GM18508 (cell line): ENCODE data around the gene TMEM190.

Experiments
- ATAC-seq: cut with Tn5 transposase; IDR thresholded peaks from one replicate; pipeline ENCODE4 v1.9.1; 2021; ENCODE audit warnings: moderate number of reproducible peaks; ENCODE audit not compliant: insufficient read depth, unreplicated experiment

TMEM190 gene

DNA sequence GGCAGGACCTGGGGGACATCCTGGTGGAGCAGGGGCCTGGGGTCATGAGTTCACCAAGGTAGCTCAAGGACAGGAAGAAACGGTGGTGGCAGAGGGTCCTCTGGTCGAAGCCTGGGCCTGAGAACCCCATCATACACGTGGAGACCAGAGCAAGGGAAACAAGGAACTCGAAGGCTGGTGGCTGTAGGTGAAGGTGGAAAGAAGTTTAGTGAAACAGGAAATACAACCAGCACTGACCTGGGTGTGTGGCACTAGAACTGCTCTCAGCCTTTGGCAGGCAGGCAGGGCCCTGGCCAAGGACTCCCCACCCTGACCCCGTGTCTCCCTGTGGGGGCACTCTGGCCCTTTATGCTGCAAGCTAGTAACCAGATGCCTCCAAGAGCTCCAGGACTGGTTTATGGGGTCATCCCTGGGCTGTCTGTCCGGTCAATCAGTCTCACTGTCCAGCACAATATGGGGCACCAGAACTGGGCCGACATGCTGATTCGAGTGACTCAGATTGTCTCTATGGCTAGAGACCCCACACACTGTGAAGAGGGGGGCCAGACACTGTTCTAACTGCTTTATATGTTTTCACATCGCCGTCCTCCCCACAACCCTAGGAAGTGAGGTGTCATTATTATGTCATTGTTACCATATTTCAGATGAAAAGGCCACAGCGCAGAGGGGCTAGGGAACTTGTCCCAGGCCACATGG, 25.9 kb upstream of the TMEM190 start:
- no peak for ATAC-seq

- no peak for ATAC-seq
These were observed 24.6 kb upstream of the TMEM190 start for GRCh38 chr19:55352040-55352439.

DNA sequence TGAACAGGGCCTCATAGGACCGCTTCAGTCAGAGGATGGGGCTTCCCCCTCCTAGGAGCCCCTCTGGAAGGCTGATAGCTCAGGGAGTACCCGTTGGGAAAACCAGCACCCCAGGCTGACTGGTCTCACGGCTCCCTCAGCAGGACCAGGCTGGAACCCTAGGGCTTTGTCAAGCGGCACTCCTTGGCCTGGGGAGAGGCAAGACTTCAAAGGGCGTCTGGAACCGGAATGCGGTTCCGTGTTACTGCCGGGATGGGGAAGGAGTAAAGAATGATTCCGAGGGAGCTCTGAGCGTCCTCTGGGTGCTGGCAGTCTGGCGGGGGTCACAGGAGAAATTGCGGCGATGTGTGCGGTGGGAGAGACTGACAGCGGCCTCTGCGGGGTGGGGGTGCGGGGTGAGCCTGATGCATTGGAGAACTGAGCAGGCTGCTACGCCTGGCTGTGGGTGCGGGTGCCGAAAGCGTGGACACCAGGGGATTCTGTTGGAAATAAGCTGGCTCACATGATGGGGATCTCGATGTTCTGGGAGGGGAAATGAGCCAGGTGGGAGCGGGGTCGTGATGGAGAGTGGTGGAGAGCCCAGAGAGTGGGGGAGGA, 24.0 kb upstream of the TMEM190 start:
- ATAC-seq: no peak

DNA sequence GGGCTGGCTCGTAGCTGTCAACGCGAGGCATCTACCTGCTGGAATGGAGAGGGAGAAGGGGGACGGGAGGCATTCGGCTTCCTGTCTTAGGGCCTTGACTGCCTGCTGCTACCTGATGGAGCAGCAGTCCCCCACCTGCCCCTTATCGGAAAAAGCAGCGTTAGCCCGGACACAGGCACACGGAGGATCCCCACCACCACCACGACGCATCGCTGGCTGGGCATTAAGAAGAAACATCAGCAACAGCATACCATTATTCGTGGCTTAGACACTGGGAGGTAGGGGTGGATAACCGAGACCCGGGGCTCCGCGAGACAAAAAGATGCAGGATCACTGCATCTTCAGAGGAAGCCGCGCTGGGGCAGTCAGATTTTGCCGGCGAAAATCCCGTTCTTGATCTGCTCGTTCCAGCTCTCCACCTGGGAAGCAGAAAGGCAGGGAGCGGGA, 23.2 kb upstream of the TMEM190 start:
- no peak for ATAC-seq

DNA sequence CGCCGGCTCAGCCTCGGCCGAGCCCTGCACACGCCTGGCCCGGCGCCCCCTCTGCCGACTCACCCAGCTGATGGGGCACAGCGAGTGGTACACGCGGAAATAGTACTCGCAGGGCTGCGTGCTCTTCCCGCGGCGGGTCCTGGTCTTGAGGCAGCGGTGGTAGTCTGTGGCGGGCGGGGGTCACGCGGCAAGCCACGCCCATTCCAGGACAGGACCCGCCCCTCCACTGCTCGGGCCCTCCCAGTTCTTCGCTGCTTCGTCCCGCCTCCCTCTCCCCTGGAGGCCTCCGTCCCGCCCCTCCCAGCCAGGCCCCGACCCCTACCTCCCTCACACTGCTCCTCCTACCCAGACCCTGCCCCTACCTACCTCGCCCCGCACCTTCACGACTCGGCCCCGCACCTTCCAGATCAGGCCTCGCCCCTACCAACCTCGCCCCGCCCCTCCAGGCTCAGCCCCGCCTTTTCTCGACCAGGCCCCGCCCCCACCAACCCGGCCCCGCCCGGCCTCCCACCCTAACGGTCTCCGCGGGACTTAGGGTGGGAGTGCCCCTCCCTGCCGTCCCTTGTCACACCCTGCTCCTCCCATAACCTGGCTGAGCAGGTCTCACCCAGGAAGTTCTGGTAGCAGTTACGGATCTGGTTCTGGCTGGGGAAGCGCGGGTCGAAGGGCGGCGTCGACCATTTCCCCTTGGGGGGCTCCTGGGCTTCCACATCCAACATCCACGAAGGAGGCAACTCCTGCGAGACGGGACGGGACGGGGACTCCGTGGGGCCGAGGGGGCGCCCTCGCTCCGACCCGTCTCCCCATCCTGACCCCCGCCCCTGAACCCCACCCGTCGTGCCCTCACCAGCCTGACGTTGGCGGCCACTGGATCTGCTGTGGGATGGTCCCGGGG, 22.6 kb upstream of the TMEM190 start:
- ATAC-seq: no peak

GRCh38 chr19:55354698-55355212, 21.9 kb upstream of the TMEM190 start, which contains the start of gene COX6B2:
Gene COX6B2 (minus strand): TSS chr19:55354719. CDS start chr19:55354521, 198 bp downstream.
- ATAC-seq: no peak

DNA sequence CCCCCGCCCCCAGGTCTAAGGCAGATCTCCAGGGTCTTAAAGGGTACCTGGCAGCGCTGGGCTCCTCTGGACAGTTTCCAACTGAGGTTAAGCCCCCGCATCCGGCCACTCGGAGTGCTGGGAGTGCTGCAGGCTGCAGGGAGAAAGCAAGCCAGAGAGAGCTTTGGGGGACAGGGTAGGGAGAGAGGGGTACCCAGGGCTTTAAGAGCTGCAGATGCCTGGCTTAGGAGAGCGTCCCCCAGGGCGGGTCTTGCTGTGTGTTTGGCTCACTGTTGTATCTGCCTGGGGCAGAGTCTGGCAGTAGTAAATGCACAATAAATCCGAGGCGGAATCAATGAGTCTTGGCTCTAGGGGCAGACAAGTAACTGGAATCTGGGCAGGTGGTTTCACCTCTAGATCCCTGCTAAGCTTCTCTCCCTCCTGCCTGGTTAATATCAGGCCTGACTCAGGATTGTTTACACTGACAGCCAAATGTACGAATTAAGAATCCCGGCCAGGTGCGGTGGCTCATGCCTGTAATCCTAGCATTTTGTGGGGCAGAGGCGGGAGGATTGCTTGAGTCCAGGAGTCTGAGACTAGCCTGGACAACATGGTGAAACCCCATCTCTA, 21.3 kb upstream of the TMEM190 start:
- ATAC-seq: no peak

GRCh38 chr19:55358493-55358892, 18.1 kb upstream of the TMEM190 start:
- ATAC-seq: no peak

DNA sequence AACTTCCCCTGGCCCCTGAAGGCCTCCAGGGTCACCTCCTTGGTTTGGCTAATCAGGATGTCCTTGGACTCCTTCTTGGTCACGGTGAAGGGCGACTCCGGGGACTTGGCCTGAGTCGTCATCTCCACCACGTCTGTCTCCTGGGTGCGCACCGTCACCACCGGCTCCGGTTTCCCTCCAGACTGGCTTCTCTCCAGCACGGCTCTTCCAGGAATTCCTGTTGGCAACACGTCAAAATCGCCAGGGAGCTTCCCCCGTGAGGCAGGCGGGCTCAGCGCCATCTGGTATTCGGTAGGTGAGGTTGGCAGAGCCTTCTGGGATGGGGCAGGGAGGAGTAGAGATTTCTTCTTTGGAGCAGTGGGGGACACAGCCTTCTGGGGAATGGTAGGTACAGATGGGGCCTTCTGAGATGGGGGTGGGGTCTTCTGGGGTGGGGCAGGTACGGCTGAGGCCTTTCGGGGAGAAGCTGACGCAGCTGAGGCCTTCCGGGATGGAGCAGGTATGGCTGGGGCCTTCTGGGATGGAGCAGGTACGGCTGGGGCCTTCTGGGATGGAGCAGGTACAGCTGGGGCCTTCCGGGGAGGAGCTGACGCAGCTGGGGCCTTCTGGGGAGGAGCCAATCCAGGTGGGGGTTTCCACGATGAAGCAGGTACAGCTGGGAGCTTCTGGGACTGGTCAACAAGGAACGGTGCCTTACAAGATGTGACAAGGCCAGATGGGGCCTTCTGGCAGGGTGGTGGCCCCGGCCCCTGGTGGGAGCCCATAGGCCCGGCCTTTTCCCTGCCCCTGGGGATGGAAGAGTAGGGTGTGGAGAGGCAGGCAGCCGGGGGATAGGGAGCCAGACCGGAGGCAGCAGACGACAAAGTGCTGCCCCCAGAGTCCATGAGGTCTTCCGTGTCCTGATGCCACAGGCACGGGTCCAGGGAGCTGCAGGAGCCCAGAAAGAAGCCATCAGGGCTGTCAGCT, 17.4 kb upstream of the TMEM190 start:
- no peak for ATAC-seq

DNA sequence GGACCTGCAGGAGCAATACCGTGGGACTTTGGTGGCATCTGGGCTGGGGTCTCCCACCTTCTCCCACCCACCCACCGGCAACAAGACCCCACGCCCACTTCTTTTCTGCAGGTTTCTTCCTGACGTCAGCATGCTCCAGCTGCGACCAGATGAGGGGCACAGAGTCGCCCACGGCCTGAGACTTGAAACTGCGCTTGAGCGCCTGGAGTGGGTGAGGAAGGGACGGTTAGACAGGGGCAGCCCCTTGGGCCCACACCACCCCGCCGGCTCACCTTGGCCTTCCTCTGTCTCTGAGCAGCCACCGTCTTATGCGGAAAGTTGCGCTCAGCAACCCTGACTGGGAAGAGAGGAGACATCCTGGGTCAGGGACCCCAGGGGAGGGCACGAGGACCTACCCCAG, 15.7 kb upstream of the TMEM190 start:
- no peak for ATAC-seq

GRCh38 chr19:55362174-55362989, 14.2 kb upstream of the TMEM190 start:
- ATAC-seq: no peak

DNA sequence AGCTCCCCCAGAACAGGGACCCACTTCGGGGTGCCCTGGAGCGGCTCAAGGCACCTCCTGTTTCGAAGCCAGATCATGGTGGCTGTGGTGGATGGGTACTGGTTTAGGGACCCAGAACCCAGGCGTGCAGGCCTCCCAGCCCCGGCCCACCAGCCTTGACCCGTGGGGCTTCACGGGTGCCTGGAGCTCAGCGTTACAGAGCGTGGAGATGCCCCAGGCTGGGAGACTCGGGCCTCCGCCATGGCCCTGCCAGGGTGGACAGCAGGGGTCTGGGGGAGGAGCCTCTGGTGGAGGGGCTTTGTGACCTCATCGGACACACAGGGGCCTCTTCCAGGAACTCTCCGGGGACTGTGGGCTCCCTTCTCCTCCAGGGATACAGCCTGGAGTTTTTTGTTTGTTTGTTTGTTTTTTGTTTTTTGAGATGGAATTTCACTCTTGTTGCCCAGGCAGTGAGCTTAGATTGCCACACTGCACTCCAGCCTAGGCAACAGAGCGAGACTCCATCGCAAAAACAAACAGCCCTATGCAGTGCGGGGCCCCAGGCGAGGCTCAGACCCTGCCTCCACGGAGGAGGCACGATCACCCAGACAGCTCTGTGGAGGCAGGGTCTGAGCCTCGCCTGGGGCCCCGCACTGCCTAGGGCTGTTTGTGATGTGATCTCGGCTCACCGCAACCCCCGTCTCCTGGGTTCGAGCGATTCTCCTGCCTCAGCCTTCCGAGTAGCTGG, 13.5 kb upstream of the TMEM190 start, which contains the start of gene GARIN5B:
GARIN5B (minus strand) TSS at position 271 of the 727 bp plus-strand sequence; CDS start at position 77, 194 bp downstream.
- no peak for ATAC-seq

DNA sequence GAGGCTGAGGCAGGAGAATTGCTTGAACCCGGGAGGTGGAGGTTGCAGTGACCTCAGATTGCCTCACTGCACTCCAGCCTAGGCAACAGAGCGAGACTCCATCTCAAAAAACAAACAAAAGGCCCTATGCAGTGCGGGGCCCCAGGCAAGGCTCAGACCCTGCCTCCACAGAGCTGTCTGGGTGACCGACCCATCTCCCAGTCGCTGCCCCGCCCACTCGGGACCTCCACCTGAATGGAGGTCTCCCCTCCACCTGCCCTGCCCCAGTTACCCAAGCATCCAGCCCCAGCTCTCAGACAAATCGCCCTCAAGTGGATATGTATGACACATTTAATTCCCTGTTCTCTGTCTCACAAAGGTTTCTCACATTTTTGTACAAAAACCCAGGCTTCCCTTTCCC, 11.4 kb upstream of the TMEM190 start:
- no peak for ATAC-seq

DNA sequence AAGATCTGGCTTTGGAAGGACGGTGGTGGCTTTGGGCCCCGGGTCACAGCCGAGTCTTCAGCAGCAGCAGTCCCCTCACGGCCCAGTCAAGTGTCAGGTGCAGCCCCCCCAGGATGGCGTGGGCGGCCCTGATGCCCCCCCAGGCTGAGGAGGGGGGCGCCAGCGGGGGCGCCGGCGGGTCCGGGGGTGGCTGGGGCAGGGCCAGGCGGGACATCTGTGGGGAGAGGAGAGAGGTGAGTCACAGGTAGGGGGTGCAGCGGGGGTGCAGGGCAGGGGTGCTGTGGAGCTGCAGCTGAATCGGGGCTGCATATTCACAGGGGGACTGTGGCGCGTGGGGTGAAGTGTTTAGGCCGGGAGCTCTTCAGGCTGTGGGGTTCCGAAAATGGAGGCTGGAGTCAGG, 10.7 kb upstream of the TMEM190 start:
- no peak for ATAC-seq

GRCh38 chr19:55366790-55367189, 9.8 kb upstream of the TMEM190 start:
- ATAC-seq: no peak

DNA sequence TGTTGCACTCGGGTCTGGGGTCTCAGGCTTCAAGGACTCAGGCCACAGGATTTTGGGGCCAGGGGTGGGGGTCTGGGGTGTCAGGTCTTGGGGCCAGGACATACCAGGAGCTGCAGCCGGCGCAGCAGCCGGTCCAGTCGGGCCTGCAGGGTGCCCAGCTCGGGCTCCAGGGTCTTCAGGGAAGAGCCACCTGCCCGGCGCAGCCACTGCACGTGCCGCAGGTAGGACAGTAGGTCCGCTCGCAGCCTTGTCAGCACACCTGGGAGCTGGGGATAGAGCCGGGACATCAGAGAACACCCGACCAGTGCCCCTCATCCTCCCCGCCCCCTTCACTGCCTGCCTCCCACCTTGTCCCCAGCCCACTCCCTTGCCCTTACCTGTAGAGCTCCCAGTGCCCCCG, 8.5 kb upstream of the TMEM190 start:
- no peak for ATAC-seq

- ATAC-seq: no peak
These were observed 7.7 kb upstream of the TMEM190 start for GRCh38 chr19:55368701-55369563.
